Measurements from ENCODE around the gene TAF7.
"Not testable (repeated sequence)": the region's sequence is repeated elsewhere in the genome, so short reads cannot be mapped to it uniquely, and the experiment has no call there.

The TAF7 gene

GRCh38 chr5:141326088-141326854, 5.7 kb upstream of the TAF7 start:
- Histone ChIP-seq H3K27me3 (replicated peaks; ENCODE audit: control insufficient read depth, insufficient read depth, low read length) (no peaks in the 10 kb centered on the region), H3K4me3 (replicated peaks; ENCODE audit: low read depth, low read length) (peak overlapping the region; percentile 67), H3K36me3 (ENCODE audit: control insufficient read depth, insufficient read depth, low read length) (no peaks in the 10 kb centered on the region)
- DNase-seq (ENCODE audit: extremely low read depth, insufficient read length), result peak; percentile 38
- TF ChIP-seq CTCF (IDR thresholded peaks at IDR 0.05; ENCODE audit: insufficient read depth, low read length, poor library complexity, severe bottlenecking), result peak; percentile 90

GRCh38 chr5:141322261-141322660, 1.7 kb upstream of the TAF7 start:
- Histone ChIP-seq H3K27me3 (replicated peaks; ENCODE audit: control insufficient read depth, insufficient read depth, low read length) (no peaks in the 10 kb centered on the region), H3K4me3 (replicated peaks; ENCODE audit: low read depth, low read length) (no peak overlapping the region), H3K36me3 (ENCODE audit: control insufficient read depth, insufficient read depth, low read length) (peaks cover 6% of the 10 kb centered on the region; the same call in 1 of the 2 replicates)
- DNase-seq (ENCODE audit: extremely low read depth, insufficient read length), result peak; percentile 44
- TF ChIP-seq CTCF (IDR thresholded peaks at IDR 0.05; ENCODE audit: insufficient read depth, low read length, poor library complexity, severe bottlenecking), result no peak

GRCh38 chr5:141319699-141320098, 885 bp downstream of the TAF7 start:
- no peak for DNase-seq (ENCODE audit: extremely low read depth, insufficient read length)
- H3K36me3 ChIP-seq (ENCODE audit: control insufficient read depth, insufficient read depth, low read length), result peaks cover 6% of the 10 kb centered on the region; the same call in 1 of the 2 replicates
- TF ChIP-seq CTCF (IDR thresholded peaks at IDR 0.05; ENCODE audit: insufficient read depth, low read length, poor library complexity, severe bottlenecking), result no peak
- peak overlapping the region; percentile 82 for H3K4me3 ChIP-seq (replicated peaks; ENCODE audit: low read depth, low read length)
- no peaks in the 10 kb centered on the region for H3K27me3 ChIP-seq (replicated peaks; ENCODE audit: control insufficient read depth, insufficient read depth, low read length)

- H3K4me3 ChIP-seq (replicated peaks; ENCODE audit: low read depth, low read length), result no peak overlapping the region; the same call in 1 of the 2 replicates
- no peak for DNase-seq (ENCODE audit: extremely low read depth, insufficient read length)
- H3K27me3 ChIP-seq (replicated peaks; ENCODE audit: control insufficient read depth, insufficient read depth, low read length), result no peaks in the 10 kb centered on the region
- H3K36me3 ChIP-seq (ENCODE audit: control insufficient read depth, insufficient read depth, low read length), result peaks cover 6% of the 10 kb centered on the region; the same call in 1 of the 2 replicates
- TF ChIP-seq CTCF (IDR thresholded peaks at IDR 0.05; ENCODE audit: insufficient read depth, low read length, poor library complexity, severe bottlenecking), result no peak
Observed at GRCh38 chr5:141319202-141319601, 1.4 kb downstream of the TAF7 start.

GRCh38 chr5:141316963-141317362, 3.6 kb downstream of the TAF7 start:
- not testable (repeated sequence) for DNase-seq (ENCODE audit: extremely low read depth, insufficient read length); H3K4me3 ChIP-seq (replicated peaks; ENCODE audit: low read depth, low read length); H3K27me3 ChIP-seq (replicated peaks; ENCODE audit: control insufficient read depth, insufficient read depth, low read length); H3K36me3 ChIP-seq (ENCODE audit: control insufficient read depth, insufficient read depth, low read length)

GRCh38 chr5:141313711-141314110, 6.9 kb downstream of the TAF7 start:
- DNase-seq (ENCODE audit: extremely low read depth, insufficient read length), result no peak
- Histone ChIP-seq H3K36me3 (ENCODE audit: control insufficient read depth, insufficient read depth, low read length) (no peaks in the 10 kb centered on the region), H3K27me3 (replicated peaks; ENCODE audit: control insufficient read depth, insufficient read depth, low read length) (no peaks in the 10 kb centered on the region), H3K4me3 (replicated peaks; ENCODE audit: low read depth, low read length) (no peak overlapping the region)
- TF ChIP-seq CTCF (IDR thresholded peaks at IDR 0.05; ENCODE audit: insufficient read depth, low read length, poor library complexity, severe bottlenecking), result no peak

Data from GM06990 (cell line).